ENCODE measurements around the gene PHKG2. TPM values are rescaled to one million over a fixed set of nuclear protein-coding genes. Genes with fewer than 3 reads are reported as not detected.

Gene PHKG2
- total and polyA plus RNA-seq, 8 donors: 18.2 to 104 (median 32.4) TPM

GRCh38 chr16:30728321-30728720 lies 19.9 kb upstream of the PHKG2 start:
- H3K27ac ChIP-seq: no peak overlapping the region
- TF ChIP-seq POLR2AphosphoS5 (IDR thresholded peaks at IDR 0.05) (no peak), EP300 (IDR thresholded peaks at IDR 0.05) (no peak), POLR2A (IDR thresholded peaks at IDR 0.05) (no peak), CTCF (IDR thresholded peaks at IDR 0.05) (no peak)
- intact Hi-C loops (cut with DNase I; ENCODE audit: low total_unique reads): no loop called here
- H3K4me1 ChIP-seq: peaks cover 0 to 16% (median 0%) of the 10 kb centered on the region in 4 donors
- 92 to 96% (median 93%) methylated on average over 6 of the region's 6 CpGs for WGBS, 5 donors
- DNase-seq: no peak
- H3K4me3 ChIP-seq: no peak overlapping the region
- H3K9me3 ChIP-seq: no peaks in the 10 kb centered on the region
- H3K27me3 ChIP-seq: no peaks in the 10 kb centered on the region
- peaks cover 68 to 98% (median 97%) of the 10 kb centered on the region in 4 donors for H3K36me3 ChIP-seq

GRCh38 chr16:30728899-30729672 lies 19.1 kb upstream of the PHKG2 start:
- Histone ChIP-seq H3K36me3 (peaks cover 68 to 98% (median 97%) of the 10 kb centered on the region in 4 donors), H3K4me1 (peaks cover 0 to 16% (median 0%) of the 10 kb centered on the region in 4 donors), H3K27ac (no peak overlapping the region), H3K4me3 (no peak overlapping the region), H3K27me3 (no peaks in the 10 kb centered on the region), H3K9me3 (no peaks in the 10 kb centered on the region)
- DNase-seq: no peak
- intact Hi-C loops (cut with DNase I; ENCODE audit: low total_unique reads): no loop called here
- no peak for TF ChIP-seq POLR2A (IDR thresholded peaks at IDR 0.05)
- no peak for TF ChIP-seq POLR2AphosphoS5 (IDR thresholded peaks at IDR 0.05)
- no peak for TF ChIP-seq CTCF (IDR thresholded peaks at IDR 0.05)
- no peak for TF ChIP-seq EP300 (IDR thresholded peaks at IDR 0.05)
- 79 to 89% (median 87%) methylated on average over 17 of the region's 17 CpGs for WGBS, 5 donors

GRCh38 chr16:30731411-30731810 lies 16.8 kb upstream of the PHKG2 start:
- H3K36me3 ChIP-seq: peaks cover 72 to 98% (median 96%) of the 10 kb centered on the region in 4 donors
- no peaks in the 10 kb centered on the region for H3K4me1 ChIP-seq
- no peaks in the 10 kb centered on the region for H3K27me3 ChIP-seq
- no peak overlapping the region for H3K4me3 ChIP-seq
- no peak for TF ChIP-seq EP300 (IDR thresholded peaks at IDR 0.05)
- TF ChIP-seq CTCF (IDR thresholded peaks at IDR 0.05): no peak
- TF ChIP-seq POLR2AphosphoS5 (IDR thresholded peaks at IDR 0.05): no peak
- no peak for TF ChIP-seq POLR2A (IDR thresholded peaks at IDR 0.05)
- intact Hi-C loops (cut with DNase I; ENCODE audit: low total_unique reads): no loop called here
- no peak for DNase-seq
- H3K9me3 ChIP-seq: no peaks in the 10 kb centered on the region
- H3K27ac ChIP-seq: no peak overlapping the region
- 86 to 95% (median 93%) methylated on average over 3 of the region's 3 CpGs for WGBS, 5 donors

- 92 to 96% (median 93%) methylated on average over 17 of the region's 17 CpGs for WGBS, 5 donors
- Histone ChIP-seq H3K4me1 (peaks cover 25 to 32% (median 28%) of the 10 kb centered on the region in 4 donors), H3K36me3 (peaks cover 73 to 85% (median 79%) of the 10 kb centered on the region in 4 donors), H3K9me3 (no peaks in the 10 kb centered on the region), H3K27me3 (no peaks in the 10 kb centered on the region), H3K27ac (no peak overlapping the region), H3K4me3 (no peak overlapping the region)
- DNase-seq: no peak
- TF ChIP-seq EP300 (IDR thresholded peaks at IDR 0.05) (no peak), CTCF (IDR thresholded peaks at IDR 0.05) (no peak), POLR2A (IDR thresholded peaks at IDR 0.05) (no peak), POLR2AphosphoS5 (IDR thresholded peaks at IDR 0.05) (no peak)
- intact Hi-C loops (cut with DNase I; ENCODE audit: low total_unique reads): no loop called here
Measured at GRCh38 chr16:30736995-30737793, 11.0 kb upstream of the PHKG2 start.
